HG03457 (cell line): Measurements from ENCODE around the gene ZBTB32.

Experiments
- ATAC-seq: cut with Tn5 transposase; IDR thresholded peaks from one replicate; pipeline ENCODE4 v1.9.1; 2021; ENCODE audit warnings: moderate number of reproducible peaks; ENCODE audit not compliant: unreplicated experiment

Gene ZBTB32

GRCh38 chr19:35751839-35752745 is 47.7 kb downstream of the ZBTB32 start:
- no peak for ATAC-seq

DNA sequence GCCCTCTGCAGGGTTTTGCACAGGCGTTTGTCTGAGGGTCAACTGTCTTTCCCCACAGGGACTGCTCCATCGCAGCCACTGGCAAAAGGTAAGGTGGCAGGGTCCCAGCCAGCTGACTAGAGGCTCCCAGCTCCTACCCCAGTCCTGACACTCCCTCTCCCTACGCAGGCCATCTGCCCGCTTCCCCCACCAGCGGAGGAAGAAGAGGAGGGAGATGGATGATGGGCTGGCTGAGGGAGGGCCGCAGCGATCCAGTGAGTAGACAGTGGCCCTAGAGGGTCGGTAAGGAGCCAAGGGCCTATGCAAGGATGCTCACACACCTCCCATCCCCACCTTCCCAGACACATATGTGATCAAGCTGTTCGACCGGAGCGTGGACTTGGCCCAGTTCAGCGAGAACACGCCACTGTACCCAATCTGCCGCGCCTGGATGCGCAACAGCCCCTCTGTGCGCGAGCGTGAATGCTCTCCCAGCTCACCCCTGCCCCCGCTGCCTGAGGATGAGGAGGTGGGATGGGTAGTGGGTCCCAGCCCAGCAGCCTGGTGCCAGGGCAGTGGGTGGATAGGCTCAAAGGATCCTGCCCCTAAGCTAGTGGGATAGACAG is 48.5 kb downstream of the ZBTB32 start:
- no peak for ATAC-seq

- no peak for ATAC-seq
These were observed 49.4 kb downstream of the ZBTB32 start for GRCh38 chr19:35753634-35754369.

DNA sequence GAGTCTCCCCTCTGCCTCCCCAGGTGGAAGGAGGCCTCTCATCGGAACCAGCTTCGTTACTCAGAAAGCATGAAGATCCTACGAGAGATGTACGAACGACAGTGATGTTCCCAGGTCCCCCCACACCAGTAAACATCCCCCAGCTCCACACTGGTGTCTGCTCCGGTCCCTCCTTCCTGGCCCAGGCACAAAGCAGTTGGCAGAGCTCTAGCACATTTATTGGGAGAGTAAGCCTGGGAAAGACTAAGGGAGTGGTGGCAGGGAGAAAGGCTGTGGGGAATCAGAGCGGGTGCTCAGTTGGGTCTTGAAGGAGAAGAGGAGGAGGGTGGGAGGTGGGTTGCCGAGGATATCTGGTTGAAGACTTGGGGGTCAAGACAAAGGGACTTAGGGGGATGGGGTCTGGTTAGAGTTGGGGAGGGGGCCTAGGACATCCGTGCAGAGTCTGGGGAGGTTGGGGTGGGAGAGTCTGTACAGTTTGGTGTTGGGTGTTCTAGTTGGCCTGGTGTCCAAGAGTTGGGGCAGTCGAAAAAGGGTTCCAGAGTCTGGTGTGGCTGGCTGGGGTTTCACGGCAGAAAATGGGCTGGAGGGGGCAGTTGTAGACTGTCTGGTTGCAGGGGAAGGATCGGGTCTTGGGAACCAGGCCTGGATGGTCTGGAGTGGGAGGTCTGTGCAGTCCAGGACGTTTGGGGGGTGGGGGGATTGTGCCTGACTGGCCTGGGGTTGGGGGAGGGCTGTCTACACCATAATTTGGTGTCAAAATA is 50.2 kb downstream of the ZBTB32 start:
- no peak for ATAC-seq

- ATAC-seq: no peak
These were observed 50.8 kb downstream of the ZBTB32 start for GRCh38 chr19:35755131-35755549.

GRCh38 chr19:35755550-35756376 is 51.4 kb downstream of the ZBTB32 start:
- ATAC-seq: no peak

GRCh38 chr19:35756377-35757230 is 52.2 kb downstream of the ZBTB32 start, which contains the start of gene HSPB6:
Gene HSPB6, minus strand, starts transcription at chr19:35757029. Its CDS starts 21 bp downstream, at chr19:35757008.
- no peak for ATAC-seq

GRCh38 chr19:35757231-35757748 is 52.9 kb downstream of the ZBTB32 start:
- no peak for ATAC-seq

GRCh38 chr19:35757749-35758608 is 53.6 kb downstream of the ZBTB32 start, which contains the start of gene PROSER3:
Gene PROSER3, plus strand, starts transcription at chr19:35758176. Its CDS starts 40 bp downstream, at chr19:35758216.
- peak; percentile 79 for ATAC-seq

DNA sequence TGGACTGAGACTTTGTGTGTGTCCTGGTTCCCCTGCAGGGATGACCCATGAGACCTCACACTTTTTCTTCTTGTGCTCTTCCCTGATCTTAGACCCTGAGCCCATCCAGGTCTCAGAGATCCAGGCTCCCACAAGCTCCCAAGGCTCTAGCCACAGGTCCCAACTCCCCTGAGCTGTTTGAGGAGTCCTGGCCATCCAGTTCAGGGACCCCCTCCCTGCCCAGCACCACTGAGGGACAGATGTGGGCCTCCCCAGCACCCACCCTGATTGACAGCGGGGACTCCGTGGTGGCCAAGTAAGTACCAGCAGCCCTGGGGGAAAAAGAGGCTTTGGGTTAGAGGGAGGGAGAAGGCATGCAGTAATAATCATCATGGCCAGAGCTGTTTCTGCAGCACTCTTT is 55.3 kb downstream of the ZBTB32 start:
- no peak for ATAC-seq

GRCh38 chr19:35760711-35761349 is 56.5 kb downstream of the ZBTB32 start:
- no peak for ATAC-seq

DNA sequence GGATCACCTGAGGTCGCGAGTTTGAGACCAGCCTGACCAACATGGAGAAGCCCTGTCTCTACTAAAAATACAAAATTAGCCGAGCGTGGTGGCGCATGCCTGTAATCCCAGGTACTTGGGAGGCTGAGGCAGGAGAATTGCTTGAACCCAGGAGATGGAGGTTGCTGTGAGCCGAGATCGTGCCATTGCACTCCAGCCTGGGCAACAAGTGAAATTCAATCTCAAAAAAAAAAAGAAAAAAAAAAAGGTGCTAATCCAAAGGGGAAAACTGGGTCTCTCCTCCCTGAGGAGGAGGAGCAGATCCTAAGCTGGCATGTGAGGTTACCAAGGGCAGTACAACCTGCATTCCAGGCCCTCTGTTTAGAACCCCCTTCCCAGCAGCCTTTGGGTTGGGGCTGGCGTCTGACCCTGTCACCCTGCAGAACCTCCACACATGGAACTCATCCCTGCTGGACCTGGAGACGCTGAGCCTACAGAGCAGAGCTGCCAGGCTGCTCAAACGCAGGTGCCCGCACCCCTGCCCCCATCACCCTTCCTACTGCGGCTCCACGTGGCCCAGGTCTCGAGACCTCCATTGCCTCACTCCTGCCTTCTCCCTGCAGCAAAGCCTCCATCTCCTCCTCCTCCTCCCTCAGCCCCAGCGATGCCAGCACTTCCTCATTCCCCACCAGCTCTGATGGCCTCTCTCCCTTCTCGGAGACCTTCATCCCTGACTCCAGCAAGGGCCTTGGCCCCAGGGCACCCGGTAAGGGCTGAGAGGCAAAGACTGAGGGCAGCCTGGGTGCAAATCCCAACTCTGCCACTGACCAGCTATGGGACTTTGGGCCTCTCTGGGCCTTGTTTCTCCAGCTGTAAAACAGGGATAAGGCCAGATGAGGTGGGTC is 60.3 kb downstream of the ZBTB32 start:
- no peak for ATAC-seq
